Right atrium auricular region (tissue), 2 donors: ENCODE data around the gene CSF1. TPM values are rescaled to one million over a fixed set of nuclear protein-coding genes. Genes with fewer than 3 reads are reported as not detected.
"Not testable (repeated sequence)": the region's sequence is repeated elsewhere in the genome, so short reads cannot be mapped to it uniquely, and the experiment has no call there.

Experiments used
- DNase-seq: peaks from one replicate; pipeline ENCODE4 v3.0.0-alpha.2; 2019; ENCODE audit warnings: low spot score
- H3K27ac ChIP-seq, 2 donors: fragments of 200-600 bp; sonication (generic); 1 replicate in 1 of 2; 2 replicates in 1 of 2; pipeline ENCODE4 v1.5.1; 2016 to 2019
- H3K27me3 ChIP-seq, 2 donors: fragments of 200-600 bp; sonication (generic); one replicate each; pipeline versions ENCODE4 v1.5.1 to v1.6.0; 2017 to 2019
- H3K36me3 ChIP-seq: fragments of 200-600 bp; sonication (generic); one replicate; pipeline ENCODE4 v1.5.1; 2016
- H3K4me1 ChIP-seq, 2 donors: fragments of 200-600 bp; sonication (generic); one replicate each; pipeline versions ENCODE4 v1.5.1 to v1.6.0; 2017 to 2019
- H3K4me3 ChIP-seq, 2 donors: fragments of 200-600 bp; sonication (generic); 1 replicate in 1 of 2; 2 replicates in 1 of 2; pipeline ENCODE4 v1.5.1; 2017 to 2019; ENCODE audit warnings: mild to moderate bottlenecking in 1 of 2, moderate library complexity in 1 of 2
- H3K9me3 ChIP-seq, 2 donors: fragments of 200-600 bp; sonication (generic); one replicate each; pipeline ENCODE4 v1.5.1; 2019
- CTCF ChIP-seq, 2 donors: fragments of 200-600 bp; sonication (generic); IDR thresholded peaks; one replicate each; pipeline ENCODE4 v1.5.1; 2019; ENCODE audit warnings: antibody characterized with exemption in 2 of 2
- total RNA-seq, 2 donors: library from RNA; depleted of rRNA; stranded (reverse); fragments of >200 nt; gene quantifications; one replicate each; pipeline ENCODE4 v1.1.0, GENCODE V29; 2016

CSF1 gene
- total RNA-seq, 2 donors from 2014 or later: 31.4 to 48.4 TPM

- Histone ChIP-seq H3K27ac (no peak overlapping the region), H3K4me3 (no peak overlapping the region), H3K36me3 (no peaks in the 10 kb centered on the region), H3K9me3 (no peaks in the 10 kb centered on the region), H3K4me1 (no peaks in the 10 kb centered on the region), H3K27me3 (no peaks in the 10 kb centered on the region)
- no peak for TF ChIP-seq CTCF (IDR thresholded peaks at IDR 0.05)
- DNase-seq: no peak
Observed at GRCh38 chr1:109947582-109948284, 37.1 kb downstream of the CSF1 start.

- no peak for DNase-seq
- no peak overlapping the region for H3K4me3 ChIP-seq
- no peaks in the 10 kb centered on the region for H3K36me3 ChIP-seq
- no peak for TF ChIP-seq CTCF (IDR thresholded peaks at IDR 0.05)
- no peaks in the 10 kb centered on the region for H3K27me3 ChIP-seq
- H3K27ac ChIP-seq: no peak overlapping the region
- no peaks in the 10 kb centered on the region for H3K9me3 ChIP-seq
- no peaks in the 10 kb centered on the region for H3K4me1 ChIP-seq
Observed at GRCh38 chr1:109948285-109948630, 37.6 kb downstream of the CSF1 start.

- H3K4me3 ChIP-seq: no peak overlapping the region
- H3K36me3 ChIP-seq: no peaks in the 10 kb centered on the region
- H3K27ac ChIP-seq: no peak overlapping the region
- DNase-seq: no peak
- no peaks in the 10 kb centered on the region for H3K27me3 ChIP-seq
- H3K9me3 ChIP-seq: no peaks in the 10 kb centered on the region
- H3K4me1 ChIP-seq: no peaks in the 10 kb centered on the region
- TF ChIP-seq CTCF (IDR thresholded peaks at IDR 0.05): no peak
Observed at GRCh38 chr1:109950038-109950437, 39.4 kb downstream of the CSF1 start.

GRCh38 chr1:109950509-109950908 is 39.9 kb downstream of the CSF1 start:
- H3K4me1 ChIP-seq: no peaks in the 10 kb centered on the region
- H3K9me3 ChIP-seq: no peaks in the 10 kb centered on the region
- DNase-seq: no peak
- no peak for TF ChIP-seq CTCF (IDR thresholded peaks at IDR 0.05)
- no peaks in the 10 kb centered on the region for H3K36me3 ChIP-seq
- no peaks in the 10 kb centered on the region for H3K27me3 ChIP-seq
- no peak overlapping the region for H3K4me3 ChIP-seq
- no peak overlapping the region for H3K27ac ChIP-seq

- not testable (repeated sequence) for H3K9me3 ChIP-seq, H3K36me3 ChIP-seq, DNase-seq, H3K4me1 ChIP-seq, H3K27me3 ChIP-seq, H3K4me3 ChIP-seq, H3K27ac ChIP-seq
Observed at GRCh38 chr1:109951501-109951900, 40.9 kb downstream of the CSF1 start.

GRCh38 chr1:109954041-109954512 is 43.4 kb downstream of the CSF1 start:
- H3K4me3 ChIP-seq: no peak overlapping the region
- H3K27me3 ChIP-seq: no peaks in the 10 kb centered on the region
- no peak for TF ChIP-seq CTCF (IDR thresholded peaks at IDR 0.05)
- H3K4me1 ChIP-seq: no peaks in the 10 kb centered on the region
- H3K27ac ChIP-seq: no peak overlapping the region
- no peaks in the 10 kb centered on the region for H3K36me3 ChIP-seq
- no peak for DNase-seq
- no peaks in the 10 kb centered on the region for H3K9me3 ChIP-seq
